ENCODE results near the gene MRPL46. TPM values are rescaled to one million over a fixed set of nuclear protein-coding genes. Genes with fewer than 3 reads are reported as not detected.

Gene MRPL46
- total and polyA plus RNA-seq, 2 of the 4 experiments (the other 2 are of a cell fraction) = 14.2 to 24.2 TPM

- Histone ChIP-seq H3K79me1 (ENCODE audit: low read depth in 1 of 2, low read length in 2 of 2) (peaks cover 0 to 7% of the 10 kb centered on the region in 2 experiments; a peak in 1 of 4 replicates), H2AFZ (replicated peaks; ENCODE audit: low read length, poor library complexity) (no peak overlapping the region), H4K8ac (ENCODE audit: low read depth in 2 of 2, low read length in 2 of 2) (no peak overlapping the region), H3K4ac (ENCODE audit: low read depth, low read length) (no peak overlapping the region), H2AK5ac (ENCODE audit: low read depth, low read length) (no peak overlapping the region), H2BK20ac (ENCODE audit: low read depth, low read length) (no peak overlapping the region), H3K18ac (ENCODE audit: low read depth, low read length) (no peak overlapping the region), H3K9ac (ENCODE audit: low read depth, low read length) (no peak overlapping the region), H3K23ac (ENCODE audit: low read depth, low read length) (no peak overlapping the region), H4K91ac (ENCODE audit: insufficient read depth, low read depth, low read length) (no peak overlapping the region), H3K14ac (replicated peaks; ENCODE audit: low read depth, low read length) (no peak overlapping the region), H3K9me1 (ENCODE audit: insufficient read depth, low read length) (peaks cover 6% of the 10 kb centered on the region; the same call in 1 of the 2 replicates), H3K4me2 (ENCODE audit: low read depth, low read length) (peak overlapping the region; percentile 77; the same call in 1 of the 2 replicates), H3K4me1 (ENCODE audit: control insufficient read depth, insufficient read depth, low read length) (peaks cover 9% of the 10 kb centered on the region), H3K27me3 (ENCODE audit: control insufficient read depth, insufficient read depth, low read length) (no peaks in the 10 kb centered on the region), H4K20me1 (ENCODE audit: insufficient read depth, low read length) (no peaks in the 10 kb centered on the region), H4K5ac (ENCODE audit: low read depth, low read length) (no peak overlapping the region), H3K36me3 (ENCODE audit: control insufficient read depth, insufficient read depth, low read length) (peaks cover 12% of the 10 kb centered on the region), H2BK15ac (ENCODE audit: low read depth, low read length) (no peak overlapping the region), H3K27ac (ENCODE audit: insufficient read depth, low read length) (no peak overlapping the region), H3K56ac (ENCODE audit: extremely low read depth, insufficient read depth, low read length) (no peak overlapping the region), H3K9me3 (ENCODE audit: control insufficient read depth, insufficient read depth, low read length) (no peaks in the 10 kb centered on the region), H2BK5ac (ENCODE audit: low read depth, low read length, poor library complexity, severe bottlenecking) (peak overlapping the region; percentile 63), H3K4me3 (ENCODE audit: insufficient read depth, low read depth, low read length) (no peak overlapping the region), H2BK120ac (ENCODE audit: low read depth, low read length) (no peak overlapping the region), H2AK9ac (replicated peaks; ENCODE audit: low read depth, low read length, poor library complexity) (no peak overlapping the region)
- in situ Hi-C loops (cut with MboI; ENCODE audit: low sequenced_read_pairs) (no loop called here), intact Hi-C loops (cut with micrococcal nuclease) (no loop called here), dilution Hi-C loops (cut with HindIII; ENCODE audit: low sequenced_read_pairs, unreplicated experiment) (no loop called here)
- DNase-seq (peak; percentile 64), ATAC-seq (ENCODE audit: low read depth) (peak; percentile 78)
- POLR2A ChIA-PET (ENCODE audit: unreplicated experiment) = no interaction called here
- no TSS peak for BruUV-seq (replicated peaks)
- CTCF ChIA-PET = no interaction called here
- WGBS, 2 experiments (ENCODE audit: extremely low coverage in 2 of 2, insufficient read length in 1 of 2) = no CpG with 5 or more reads among the region's 5 CpGs
- TF ChIP-seq FOS (IDR thresholded peaks at IDR 0.05; ENCODE audit: low read depth, low read length) = peak; percentile 66; the same call in 1 of the 2 replicates
- TF ChIP-seq MXI1 (IDR thresholded peaks at IDR 0.05; ENCODE audit: borderline replicate concordance, low read depth, low read length) = no peak
- no peak for TF ChIP-seq RCOR1 (IDR thresholded peaks at IDR 0.05; ENCODE audit: insufficient replicate concordance, low read length)
These were observed 46.0 kb upstream of the MRPL46 start for GRCh38 chr15:88513195-88513594.
